Mucosa of gallbladder (tissue), 1 donor: Measurements from ENCODE around the gene SLC15A3. TPM values are rescaled to one million over a fixed set of nuclear protein-coding genes. Genes with fewer than 3 reads are reported as not detected.

Experiments used
- DNase-seq: peaks from one replicate; pipeline ENCODE4 v3.0.0-alpha.2; 2020; ENCODE audit warnings: low spot score
- total RNA-seq: library from RNA; stranded (reverse); gene quantifications from one replicate; pipeline ENCODE4 v1.2.1, GENCODE V29; 2021
- donor health status: DM: no; HTN: no; CAD: no.

Gene SLC15A3
- total RNA-seq, 1 donor from 2014 or later, result 23.2 TPM

- DNase-seq, result no peak
Observed at GRCh38 chr11:60889869-60890311, 62.1 kb downstream of the SLC15A3 start.

GRCh38 chr11:60887556-60887955 is 64.4 kb downstream of the SLC15A3 start:
- peak; percentile 32 for DNase-seq

Other genes starting within 250 kb of the SLC15A3 start
- gene MS4A18, start 227.5 kb downstream of the SLC15A3 start, total RNA-seq, result not detected
- gene MS4A15, start 195.3 kb downstream of the SLC15A3 start, total RNA-seq, result not detected
- not detected for gene MS4A10, start 166.8 kb downstream of the SLC15A3 start, total RNA-seq
- 13.0 TPM for gene CCDC86, start 110.1 kb downstream of the SLC15A3 start, total RNA-seq
- gene PTGDR2, start 96.2 kb downstream of the SLC15A3 start, total RNA-seq, result 0.83 TPM
- gene ZP1, start 84.6 kb downstream of the SLC15A3 start, total RNA-seq, result 0.17 TPM
- 70.6 TPM for gene PRPF19, start 45.6 kb downstream of the SLC15A3 start, total RNA-seq
- 103 TPM for gene TMEM109, start 38.0 kb downstream of the SLC15A3 start, total RNA-seq
- 18.5 TPM for gene TMEM132A, start 27.7 kb downstream of the SLC15A3 start, total RNA-seq
- 5.3 TPM for gene CD6, start 19.5 kb upstream of the SLC15A3 start, total RNA-seq
- 3.5 TPM for gene CD5, start 150.3 kb upstream of the SLC15A3 start, total RNA-seq
- 34.5 TPM for gene VPS37C, start 209.2 kb upstream of the SLC15A3 start, total RNA-seq